HG03066 (cell line): ENCODE data around the gene PLP1.
"Not testable (repeated sequence)": the region's sequence is repeated elsewhere in the genome, so short reads cannot be mapped to it uniquely, and the experiment has no call there.

ENCODE experiments used
- ATAC-seq: cut with Tn5 transposase; IDR thresholded peaks from one replicate; pipeline ENCODE4 v1.9.1; 2021; ENCODE audit warnings: low read depth; ENCODE audit not compliant: unreplicated experiment

Gene PLP1, protein sequence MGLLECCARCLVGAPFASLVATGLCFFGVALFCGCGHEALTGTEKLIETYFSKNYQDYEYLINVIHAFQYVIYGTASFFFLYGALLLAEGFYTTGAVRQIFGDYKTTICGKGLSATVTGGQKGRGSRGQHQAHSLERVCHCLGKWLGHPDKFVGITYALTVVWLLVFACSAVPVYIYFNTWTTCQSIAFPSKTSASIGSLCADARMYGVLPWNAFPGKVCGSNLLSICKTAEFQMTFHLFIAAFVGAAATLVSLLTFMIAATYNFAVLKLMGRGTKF

DNA sequence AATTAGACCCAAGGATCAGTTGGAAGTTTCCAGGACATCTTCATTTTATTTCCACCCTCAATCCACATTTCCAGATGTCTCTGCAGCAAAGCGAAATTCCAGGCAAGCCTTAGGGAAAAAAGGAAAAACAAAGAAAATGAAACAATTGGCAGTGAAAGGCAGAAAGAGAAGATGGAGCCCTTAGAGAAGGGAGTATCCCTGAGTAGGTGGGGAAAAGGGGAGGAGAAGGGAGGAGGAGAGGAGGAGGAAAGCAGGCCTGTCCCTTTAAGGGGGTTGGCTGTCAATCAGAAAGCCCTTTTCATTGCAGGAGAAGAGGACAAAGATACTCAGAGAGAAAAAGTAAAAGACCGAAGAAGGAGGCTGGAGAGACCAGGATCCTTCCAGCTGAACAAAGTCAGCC, at the start of gene PLP1:
Gene PLP1 (plus strand): TSS at position 295 of the 400 bp plus-strand sequence. CDS start 156 bp downstream, outside the sequence.
- ATAC-seq, result no peak

DNA sequence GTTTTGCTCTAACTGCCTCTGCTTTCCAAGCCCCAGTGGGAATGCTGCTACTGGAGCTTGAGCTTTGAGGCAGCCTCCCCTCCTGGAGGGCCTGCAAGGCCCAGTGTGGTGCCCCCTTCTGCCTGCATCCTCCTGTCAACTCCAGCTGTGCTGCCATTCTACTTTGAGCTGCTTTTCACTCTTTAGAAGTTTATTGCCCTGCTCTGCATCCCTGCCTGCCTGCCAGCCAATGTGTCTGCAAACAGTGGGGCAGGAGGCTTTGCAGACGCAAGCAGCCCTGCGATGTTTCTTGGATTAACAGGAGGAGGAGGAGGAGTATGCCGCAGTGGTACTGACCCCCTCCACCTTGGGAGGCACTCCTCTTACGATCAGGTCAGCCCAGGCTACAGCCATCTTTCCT, 49.5 kb upstream of the PLP1 start:
- no peak for ATAC-seq

DNA sequence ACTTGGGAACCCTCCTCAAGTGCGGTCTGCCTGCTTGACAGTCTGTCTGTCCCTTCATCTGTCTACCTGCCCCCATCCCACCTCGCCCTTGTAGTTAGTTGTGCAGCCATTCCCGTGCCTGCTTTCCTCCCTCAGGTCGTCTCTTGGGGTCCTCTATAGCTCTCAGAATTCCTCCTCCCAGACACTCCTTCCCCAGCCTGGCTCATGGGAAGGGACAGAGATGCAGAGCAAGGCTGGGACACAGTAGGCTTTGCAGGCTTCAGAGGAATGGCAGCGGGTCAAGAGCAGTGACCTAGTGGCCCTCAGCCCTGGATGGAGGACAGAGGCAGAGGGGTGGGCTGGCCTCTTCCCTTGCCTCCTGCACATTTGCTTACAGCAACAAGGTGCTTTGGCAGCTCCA, 47.6 kb upstream of the PLP1 start:
- no peak for ATAC-seq

DNA sequence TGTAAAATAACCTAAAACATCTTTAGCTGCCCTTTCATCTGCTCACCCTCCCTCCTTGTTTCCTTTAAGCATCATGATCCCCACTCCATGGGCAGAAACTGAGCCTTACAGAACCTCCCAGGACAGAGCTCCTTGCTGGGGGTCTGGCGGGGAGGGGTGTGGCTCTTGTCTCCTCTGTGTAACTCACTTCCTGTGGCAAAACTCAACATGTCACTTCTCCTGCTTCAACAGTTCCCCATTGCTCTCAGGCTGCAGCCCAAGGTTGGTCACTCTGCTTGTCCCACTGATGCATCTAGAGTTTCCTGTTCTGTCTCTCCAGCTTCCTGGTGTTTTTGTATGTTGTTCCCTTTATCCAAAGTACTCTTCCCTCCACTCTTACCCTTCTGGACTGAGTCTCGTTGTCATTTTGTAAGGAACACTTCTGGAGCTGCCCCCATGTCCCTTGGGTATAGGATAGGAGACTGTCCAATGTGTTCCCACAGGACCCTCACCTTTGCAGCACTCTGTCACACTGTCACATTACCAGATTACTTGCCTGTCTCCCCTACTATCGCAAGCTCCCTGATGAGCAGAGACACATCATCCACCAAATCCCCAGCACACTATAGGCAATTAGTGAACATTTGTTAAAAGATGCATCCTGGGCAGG, 46.4 kb upstream of the PLP1 start:
- no peak for ATAC-seq

DNA sequence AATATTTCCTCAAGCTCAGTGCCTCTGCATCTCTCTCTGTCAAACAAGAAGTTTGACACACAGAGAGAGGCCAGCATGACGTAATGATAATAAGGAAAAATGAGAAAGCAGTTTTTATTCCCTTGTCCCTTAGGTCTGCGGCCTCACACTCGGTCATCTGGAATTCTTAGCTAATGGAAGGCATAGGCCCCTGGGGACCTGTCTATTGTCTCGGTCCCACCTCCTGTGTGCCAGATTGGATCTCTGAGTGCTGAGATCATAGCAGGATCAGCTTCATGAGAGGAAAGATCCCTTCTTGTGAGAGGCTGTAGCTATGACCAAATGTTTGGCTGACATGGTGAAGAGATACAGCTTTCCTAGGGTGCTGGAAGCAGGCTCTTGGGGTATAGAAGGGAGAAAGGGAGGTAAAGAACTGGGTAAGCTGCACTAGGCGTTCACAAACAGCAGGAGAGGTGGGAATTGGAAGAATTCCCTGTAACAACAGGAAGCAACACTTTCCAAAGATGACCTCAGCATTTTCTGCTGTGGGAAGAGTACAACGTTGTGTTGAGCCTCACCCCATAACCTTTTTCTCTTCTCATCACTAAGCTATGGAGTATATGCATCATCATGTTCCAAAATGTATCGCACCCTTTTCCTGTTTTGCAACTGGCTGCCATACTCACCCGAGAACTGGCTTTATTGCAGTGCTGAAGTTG, 45.7 kb upstream of the PLP1 start:
- ATAC-seq, result no peak

DNA sequence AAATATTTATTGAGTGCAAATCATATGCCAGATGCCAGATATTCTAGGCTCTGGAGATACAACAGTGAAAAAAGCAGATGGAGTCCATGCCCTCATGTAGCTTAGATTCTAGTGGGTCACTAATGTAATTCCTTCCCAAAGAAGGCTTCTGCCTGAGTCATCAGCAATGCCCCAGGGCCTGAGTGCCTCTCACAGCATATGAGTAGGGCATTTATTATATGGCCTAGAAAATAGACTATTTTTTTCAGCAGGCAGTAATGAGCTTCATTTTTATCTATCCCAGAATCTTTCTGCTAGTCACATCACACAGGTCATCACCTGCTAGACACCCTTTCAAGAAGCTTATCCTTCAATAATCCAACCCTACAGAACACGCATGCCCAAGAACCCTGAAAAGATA, 43.6 kb upstream of the PLP1 start:
- no peak for ATAC-seq

DNA sequence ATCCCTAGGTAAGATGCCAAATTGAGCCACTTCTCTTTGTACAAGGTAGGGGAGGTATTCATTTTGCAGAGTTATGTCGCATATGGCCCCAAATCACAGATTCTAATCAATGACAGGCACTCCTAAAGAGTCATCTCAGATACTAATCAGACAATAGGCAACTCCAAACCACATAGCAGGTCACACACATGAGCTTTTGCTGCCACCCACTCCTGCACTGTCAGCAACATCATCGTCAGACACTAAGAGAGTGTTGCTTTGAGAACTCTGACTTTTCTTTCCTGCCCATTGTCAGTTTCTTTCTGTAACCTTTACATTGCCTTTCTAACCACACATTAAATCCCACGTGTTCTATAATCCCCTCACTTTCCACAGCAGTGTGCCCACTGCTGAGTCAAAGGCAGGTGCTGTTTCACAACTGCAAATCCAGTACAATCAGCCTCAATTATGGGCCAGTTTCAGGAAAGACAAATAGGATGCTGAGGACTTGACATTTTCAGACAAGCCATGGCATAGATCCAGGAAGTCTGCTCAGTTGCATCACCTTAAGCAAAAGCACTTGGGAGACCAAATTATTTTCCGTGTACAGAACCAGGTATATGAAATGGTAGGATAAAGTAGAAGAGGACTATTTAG, 42.4 kb upstream of the PLP1 start:
- ATAC-seq, result no peak

DNA sequence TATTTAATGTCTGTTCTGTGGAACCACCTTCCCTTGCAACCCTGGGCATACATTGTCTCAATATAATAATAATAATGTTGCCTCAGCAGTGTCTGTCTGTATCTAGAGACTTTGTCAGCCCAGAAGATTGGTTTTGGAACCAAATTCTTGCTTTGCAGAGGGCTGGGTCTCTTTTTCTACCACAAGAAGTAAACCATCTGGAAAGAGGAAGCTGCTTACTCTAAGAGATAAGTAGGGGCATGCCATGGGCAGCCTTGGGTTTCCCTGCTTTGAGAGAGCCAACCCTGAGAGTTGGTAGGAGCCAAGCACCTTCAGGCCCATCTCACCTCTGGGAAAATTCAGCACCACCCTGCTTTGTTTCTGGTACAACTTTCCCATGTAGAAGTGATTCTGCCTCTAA, 38.9 kb upstream of the PLP1 start:
- no peak for ATAC-seq

DNA sequence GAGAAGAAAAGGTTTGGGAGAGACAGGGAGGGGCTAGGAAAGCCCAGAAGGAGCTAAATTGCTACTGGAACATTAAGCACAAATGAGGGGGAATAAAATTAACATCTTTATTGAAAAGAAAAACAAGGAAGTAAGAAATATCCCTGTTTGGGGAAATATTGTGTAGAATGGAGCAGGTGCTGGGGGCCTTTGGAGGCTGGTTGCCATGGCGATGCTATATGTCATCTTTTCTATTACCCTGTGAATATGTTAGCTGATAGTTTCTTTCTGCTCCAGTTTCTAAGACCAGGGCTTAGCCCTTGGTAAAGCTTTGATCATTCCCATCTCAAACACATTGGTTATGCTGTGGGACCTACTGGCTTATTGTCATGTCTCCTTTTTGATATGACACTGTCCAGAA, 37.2 kb upstream of the PLP1 start:
- ATAC-seq, result no peak

DNA sequence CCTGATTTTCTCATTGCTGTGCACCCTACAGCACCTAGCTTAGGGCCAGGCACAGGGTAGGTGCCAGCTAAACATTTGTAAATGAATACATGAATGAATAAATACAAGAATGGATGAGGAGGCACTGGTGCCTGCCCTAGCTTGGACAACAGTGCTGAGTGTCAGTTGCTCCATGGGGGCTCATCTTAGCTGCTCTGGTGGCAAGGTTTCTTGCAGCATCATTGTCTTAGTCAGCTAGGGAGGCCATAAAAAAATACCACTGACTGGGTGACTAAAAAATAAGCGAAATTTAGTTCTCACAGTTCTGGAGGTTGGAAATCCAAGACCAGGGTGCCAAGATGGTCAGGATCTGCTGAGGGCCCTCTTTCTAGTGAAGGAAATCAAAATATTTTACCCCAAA, 34.8 kb upstream of the PLP1 start:
- no peak for ATAC-seq

DNA sequence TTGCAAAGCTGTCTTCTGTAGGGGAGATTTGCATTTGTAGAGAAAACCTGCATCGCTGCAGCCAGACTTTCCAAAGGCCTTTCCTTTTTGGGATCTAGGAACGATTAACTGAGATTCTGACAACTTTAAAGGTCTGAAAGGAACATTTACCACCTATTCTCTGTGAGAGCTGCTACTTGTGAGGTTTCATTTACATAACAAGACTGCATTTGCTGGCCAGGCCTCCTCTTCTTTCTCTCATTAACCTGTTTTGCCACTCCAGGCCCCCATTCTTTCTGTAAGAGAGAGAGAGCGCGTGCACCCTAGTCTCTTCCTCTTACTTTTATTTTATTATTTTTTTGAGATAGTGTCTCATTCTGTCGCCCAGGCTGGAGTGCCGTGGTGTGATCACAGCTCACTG, 34.3 kb upstream of the PLP1 start:
- ATAC-seq, result no peak

DNA sequence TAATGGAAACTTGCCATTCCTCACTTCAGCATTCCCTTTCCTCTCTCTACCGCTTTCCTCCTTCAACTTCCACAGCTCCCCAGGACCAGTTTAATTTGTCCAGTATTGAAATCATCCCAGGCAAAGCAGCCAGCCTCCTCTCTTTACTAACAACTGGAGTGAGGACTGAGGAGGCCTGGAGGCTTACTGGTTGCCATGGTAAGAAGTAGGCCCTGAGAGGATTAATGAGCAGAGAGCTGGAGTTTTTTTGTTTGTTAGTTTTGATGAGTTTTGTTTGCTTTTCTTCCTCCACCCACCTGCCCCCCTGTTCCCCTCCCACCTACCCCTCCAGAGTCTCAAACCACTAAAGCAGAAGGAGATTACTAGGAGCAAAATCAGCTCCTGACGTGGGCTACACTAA, 29.5 kb upstream of the PLP1 start:
- no peak for ATAC-seq

DNA sequence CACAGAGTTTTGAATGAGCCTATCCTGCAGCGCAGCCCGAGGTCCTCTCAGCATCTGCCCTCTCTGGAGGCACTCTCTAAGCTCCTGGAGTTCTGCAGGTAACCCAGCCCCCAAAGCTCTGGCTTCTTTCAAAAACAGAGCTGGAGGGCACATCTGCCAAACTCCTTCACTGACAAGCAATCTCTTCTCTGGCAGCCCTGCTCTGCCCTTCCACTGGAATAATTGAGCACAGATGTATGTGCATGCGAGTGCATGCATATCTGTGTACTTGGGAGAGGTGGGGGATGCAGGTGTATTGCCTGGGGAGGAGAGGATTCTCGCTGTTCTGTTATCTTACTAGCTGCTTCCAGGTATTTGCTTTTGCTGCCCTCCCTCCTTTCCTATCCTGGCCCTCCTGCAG, 22.2 kb upstream of the PLP1 start:
- ATAC-seq, result no peak

DNA sequence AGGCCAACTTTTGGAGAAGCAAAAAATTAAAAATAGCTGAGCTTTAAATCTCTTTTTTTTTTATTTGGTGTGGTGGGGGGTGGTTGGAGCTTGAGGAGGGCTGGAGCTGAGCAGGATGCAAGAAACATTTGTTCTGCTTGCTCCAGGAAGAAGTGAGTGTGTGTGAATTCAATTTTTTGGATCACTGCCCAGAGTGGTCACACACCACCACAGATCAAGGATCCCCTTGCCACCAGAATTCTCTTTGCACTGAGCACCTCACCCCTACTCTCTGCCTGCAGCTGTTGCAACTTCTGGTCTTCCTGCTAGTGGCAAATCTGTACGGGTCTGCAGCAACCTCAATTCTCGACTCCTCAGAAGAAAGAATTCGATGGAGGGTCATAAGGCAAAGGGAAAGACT, 19.9 kb upstream of the PLP1 start:
- ATAC-seq, result no peak

DNA sequence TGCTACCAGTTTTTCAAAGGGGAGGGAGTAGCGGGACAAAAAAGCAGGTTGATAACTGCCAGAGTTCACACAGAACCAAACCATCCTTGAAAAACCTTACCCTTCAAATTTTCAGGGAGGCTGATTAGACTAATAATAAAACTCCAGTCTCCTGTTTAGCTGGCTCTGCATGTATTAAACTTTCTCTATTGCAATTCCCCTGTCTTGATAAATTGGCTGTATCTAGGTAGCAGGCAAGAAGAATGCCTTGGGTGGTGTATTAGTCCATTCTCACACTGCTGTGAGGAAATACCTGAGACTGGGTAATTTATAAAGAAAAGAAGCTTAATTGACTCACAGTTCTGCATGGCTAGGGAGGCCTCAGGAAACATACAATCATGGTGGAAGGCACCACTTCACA, 18.1 kb upstream of the PLP1 start:
- no peak for ATAC-seq

DNA sequence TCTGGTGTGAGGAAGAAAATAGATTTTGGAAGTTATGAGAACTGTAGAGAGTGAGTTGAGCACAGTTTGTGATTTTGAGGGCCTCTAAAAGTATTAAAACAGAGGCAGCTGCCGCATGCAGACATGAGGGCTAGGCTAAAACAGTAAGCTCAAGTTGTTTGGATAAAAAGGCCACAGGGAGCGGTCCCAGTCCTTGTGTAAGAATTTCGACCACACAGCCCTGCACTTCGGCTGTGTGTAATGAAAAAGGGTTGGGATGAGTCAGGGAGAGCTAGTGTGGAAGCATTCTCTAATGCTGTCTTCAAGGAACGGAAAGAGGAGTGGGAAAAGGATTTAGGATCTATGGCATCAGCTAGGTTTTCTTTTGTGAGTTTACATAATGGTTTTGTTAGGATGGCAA, 13.1 kb upstream of the PLP1 start:
- ATAC-seq, result not testable (repeated sequence)

DNA sequence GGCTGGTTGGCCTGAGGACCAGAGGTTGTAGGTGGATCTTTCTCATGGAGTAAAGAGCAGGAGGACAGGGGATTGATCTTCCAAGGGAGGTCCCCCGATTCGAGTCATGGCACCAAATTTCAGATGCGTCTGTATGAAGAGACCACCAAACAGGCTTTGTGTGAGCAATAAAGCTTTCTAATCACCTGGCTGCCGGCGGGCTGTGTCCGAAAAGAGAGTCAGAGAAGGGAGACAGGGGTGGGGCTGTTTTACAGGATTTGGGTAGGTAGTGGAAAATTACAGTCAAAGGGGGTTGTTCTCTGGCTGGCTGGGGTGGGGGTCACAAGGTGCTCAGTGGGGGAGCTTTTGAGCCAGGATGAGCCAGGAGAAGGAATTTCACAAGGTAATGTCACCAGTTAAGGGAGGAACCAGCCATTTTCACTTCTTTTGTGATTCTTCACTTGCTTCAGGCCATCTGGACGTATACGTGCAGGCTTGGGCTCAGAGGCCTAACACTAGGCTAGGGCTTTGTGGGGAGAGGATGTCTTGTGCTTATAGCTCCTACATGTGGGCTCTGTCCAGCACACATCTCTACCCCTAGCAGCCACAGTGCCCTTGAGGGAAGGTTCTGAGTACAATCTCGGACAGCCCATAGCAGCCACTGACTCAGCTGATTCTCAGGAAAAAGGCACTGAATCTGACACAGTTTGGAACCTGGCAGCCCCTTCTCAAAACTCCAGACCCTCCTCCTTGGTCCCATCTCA, 9.7 kb upstream of the PLP1 start:
- ATAC-seq, result not testable (repeated sequence)

DNA sequence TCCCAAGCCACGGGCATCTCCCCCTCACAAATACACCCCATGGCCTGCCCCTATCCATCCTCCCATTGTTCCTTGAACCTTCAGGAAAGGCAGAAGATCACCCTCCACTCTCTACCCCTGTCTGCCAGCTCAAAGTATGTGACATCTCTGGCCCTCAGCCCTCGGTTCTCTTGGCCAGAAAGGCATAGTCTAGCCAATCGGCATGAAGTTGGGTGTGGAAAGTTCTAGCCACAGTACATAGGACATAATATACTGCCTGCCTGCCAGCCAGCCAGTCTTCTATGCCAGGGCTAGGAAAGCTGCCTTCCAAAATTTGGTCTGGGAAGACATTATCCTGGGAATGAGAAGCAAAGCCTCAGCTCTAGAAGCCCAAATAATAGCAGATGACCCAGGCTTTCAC, 3.2 kb upstream of the PLP1 start:
- ATAC-seq, result no peak

DNA sequence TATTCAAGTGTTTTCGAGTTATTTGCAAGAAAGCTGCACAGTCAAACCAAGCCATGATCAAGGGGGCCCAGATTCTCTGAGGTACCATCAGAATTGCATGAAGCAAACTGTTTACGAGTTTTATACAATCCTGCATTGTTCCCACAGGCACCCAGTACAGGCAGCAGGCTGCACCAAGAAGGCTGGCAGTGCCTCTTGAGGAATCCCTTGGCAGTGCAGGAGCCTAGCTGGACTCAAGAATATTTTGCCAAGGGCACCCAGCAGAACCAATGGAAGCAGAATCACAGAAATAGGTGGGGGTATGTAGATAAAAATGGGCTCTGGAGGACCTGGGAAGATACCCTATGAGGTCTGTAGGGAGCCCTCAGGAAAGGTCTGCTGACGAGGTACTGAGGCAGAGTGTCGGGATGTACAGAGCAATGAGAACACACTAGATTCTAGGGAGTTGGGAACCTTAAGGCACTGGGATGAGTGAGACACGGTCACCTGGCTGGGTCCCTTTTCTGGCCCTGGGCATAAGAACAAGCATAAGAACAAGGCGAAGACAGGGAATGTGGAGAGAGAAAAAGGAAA, 2.5 kb upstream of the PLP1 start:
- no peak for ATAC-seq

DNA sequence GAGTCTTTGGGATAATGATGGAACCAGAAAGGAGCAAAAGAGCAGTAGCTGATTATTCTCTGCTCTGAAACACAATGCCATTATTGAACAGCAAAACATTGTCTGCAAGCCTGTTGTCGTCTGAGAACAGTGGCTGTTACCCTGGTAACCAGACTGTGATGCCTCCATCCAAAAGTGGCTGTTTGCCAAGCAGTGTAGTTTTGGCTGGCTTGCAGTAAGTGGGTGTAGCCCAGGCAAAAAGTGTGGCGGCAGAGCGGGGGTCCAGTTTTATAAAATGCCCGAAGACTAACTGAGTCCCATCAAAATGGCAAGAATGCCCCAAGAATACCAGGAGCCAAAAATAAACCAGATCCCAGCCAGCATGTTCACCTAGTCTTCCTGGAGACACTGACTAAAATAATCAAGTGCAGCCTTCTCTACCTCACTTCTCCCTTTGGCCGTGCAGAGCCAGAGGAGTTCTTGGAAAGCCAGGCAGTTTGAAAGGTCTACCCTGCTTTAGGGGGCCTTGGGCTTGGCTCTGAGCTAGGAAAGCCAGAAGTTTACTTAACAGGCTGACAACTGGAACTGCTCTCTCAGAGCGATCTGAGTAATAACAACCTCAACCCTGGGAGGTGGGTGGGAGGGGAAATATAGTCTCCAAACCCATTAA, 2.6 kb downstream of the PLP1 start:
- no peak for ATAC-seq
